HT-29 (cell line): Measurements from ENCODE around the gene TSPAN18. TPM values are rescaled to one million over a fixed set of nuclear protein-coding genes. Genes with fewer than 3 reads are reported as not detected.
A peak's percentile ranks its signal among the peaks of the same experiment; 100 is the strongest.

Experiments used
- DNase-seq: peaks from one replicate; pipeline ENCODE4 v3.0.0-alpha.2; 2015; ENCODE audit warnings: low spot score
- total RNA-seq: library from RNA; depleted of rRNA; stranded (reverse); fragments of >200 nt; shearing (Covaris generic); gene quantifications from 2 replicates; pipeline ENCODE4 v1.2.3, GENCODE V29; 2014; rRNA removed

Gene TSPAN18
- total RNA-seq = not detected in 2 replicates

- no peak for DNase-seq
These were observed at the start of gene TSPAN18 for GRCh38 chr11:44726283-44727113. Gene TSPAN18, plus strand, starts transcription at chr11:44726962. Its CDS starts 179,455 bp downstream, at chr11:44906417.

GRCh38 chr11:44680982-44681597 is 45.7 kb upstream of the TSPAN18 start:
- no peak for DNase-seq

DNA sequence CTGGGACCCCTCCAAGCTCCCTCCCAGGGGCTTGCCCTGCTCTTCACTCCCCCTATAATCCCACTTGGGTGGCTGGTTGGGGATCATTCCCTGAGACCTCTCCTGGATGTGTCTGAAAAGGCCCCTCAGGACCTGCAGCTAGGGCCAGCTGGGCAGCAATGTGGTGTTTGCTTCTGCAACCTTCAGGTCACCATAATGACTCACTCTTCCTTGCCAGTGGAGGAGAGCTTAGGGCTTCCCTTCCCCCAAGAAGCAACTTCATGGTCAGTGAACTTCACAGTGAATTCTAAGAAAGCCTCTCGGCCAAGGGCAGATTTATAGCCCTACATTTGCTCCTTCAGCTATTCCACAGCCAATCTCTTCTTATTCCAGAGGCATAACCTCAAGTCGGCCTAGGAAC is 45.1 kb upstream of the TSPAN18 start:
- peak; percentile 8 for DNase-seq

- no peak for DNase-seq
These were observed 41.9 kb upstream of the TSPAN18 start for GRCh38 chr11:44684859-44685281.

DNA sequence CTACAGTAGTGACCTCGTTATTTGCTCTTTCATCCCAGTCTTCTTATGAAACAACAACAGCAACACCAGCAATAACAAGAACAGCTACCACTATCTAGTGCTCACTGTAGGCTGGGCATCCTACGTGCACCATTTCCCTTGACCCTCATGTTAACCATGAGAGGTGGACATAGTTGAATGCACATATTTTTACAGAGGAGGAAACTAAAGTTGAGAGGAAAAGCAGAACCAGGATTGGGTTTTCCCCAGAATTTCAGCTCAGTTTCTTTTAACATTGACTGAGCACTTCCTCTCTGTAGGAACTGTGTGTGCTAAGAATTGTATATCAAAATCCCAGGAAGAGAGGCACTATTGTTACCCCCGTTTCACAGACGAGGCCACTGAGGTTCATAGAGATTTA is 39.4 kb upstream of the TSPAN18 start:
- DNase-seq = no peak

- no peak for DNase-seq
These were observed 37.5 kb upstream of the TSPAN18 start for GRCh38 chr11:44689265-44689664.

DNA sequence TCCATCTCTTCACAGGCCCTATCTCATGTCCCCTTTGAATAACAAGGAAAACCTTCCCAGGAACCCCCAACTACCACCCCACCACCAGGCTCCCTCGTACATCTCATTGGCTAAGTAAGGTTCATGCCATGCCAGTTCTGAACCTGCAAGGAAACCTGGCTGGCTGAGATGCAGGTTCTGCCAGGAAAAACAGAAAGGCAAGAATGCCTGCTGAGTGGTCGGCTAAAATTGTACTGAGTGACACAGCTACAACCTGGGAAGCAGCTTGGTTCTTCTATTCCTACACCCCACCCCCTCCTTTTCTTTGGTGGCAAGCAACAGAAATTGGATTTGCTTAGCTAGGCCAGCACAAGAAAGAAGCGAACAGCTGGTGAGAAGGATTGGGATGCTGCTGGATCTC is 36.1 kb upstream of the TSPAN18 start:
- no peak for DNase-seq

GRCh38 chr11:44692460-44692859 is 34.3 kb upstream of the TSPAN18 start:
- no peak for DNase-seq

GRCh38 chr11:44693654-44694119 is 33.1 kb upstream of the TSPAN18 start:
- no peak for DNase-seq

- no peak for DNase-seq
These were observed 32.3 kb upstream of the TSPAN18 start for GRCh38 chr11:44694443-44694842.

DNA sequence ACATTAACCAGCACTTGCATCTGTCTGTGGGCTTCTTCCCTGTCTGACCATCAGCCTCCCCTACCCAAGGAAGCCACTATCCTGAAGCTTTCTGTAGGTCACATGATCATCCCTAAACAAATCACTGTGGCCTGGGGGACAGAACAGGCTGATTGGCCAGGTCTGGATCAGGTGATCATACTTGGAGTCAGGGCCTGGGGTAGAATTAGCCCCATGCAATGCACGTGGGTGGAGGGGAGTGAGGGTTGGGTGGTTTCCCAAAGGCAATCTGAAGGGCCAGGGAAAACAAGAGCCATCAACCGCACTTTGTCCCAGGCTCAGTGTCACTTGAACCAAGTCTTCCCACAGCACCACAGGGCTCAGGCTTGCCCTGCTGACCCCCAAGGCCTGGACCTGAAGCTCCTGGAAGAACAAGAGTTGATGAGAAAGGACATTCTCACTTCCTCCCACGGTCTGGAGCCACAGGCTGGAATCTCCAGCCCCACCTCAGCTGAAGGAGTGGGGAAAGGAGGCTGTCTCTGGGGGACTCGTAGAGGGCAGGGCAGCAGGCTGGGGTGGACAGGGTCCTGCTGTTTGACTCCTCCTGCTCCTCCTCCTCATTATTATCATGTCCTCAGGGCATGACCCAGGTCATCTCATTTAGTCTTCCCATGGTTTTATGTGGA is 31.5 kb upstream of the TSPAN18 start:
- DNase-seq = no peak

GRCh38 chr11:44698252-44698912 is 28.4 kb upstream of the TSPAN18 start:
- DNase-seq = no peak

- DNase-seq = no peak
These were observed 27.0 kb upstream of the TSPAN18 start for GRCh38 chr11:44699497-44700408.

DNA sequence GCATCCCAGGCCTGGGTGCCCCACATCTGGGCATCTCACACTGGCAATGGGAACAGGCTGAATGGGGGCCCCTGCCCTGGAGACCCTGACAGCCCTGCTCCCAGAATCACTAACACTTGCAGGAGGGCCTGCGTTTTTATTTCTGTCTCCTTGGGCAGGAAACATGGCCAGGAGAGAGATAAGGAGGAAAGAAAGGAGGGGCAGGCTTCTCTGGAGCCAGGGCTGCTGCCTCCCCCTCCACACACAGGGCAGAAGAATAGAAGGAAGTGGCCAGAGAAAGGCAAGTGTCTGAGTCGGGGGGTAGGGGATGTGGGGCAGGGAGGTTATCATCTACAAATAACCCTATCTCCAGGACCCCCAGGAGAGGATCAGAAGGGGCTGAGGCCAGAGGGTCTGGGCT is 25.5 kb upstream of the TSPAN18 start:
- DNase-seq = no peak

DNA sequence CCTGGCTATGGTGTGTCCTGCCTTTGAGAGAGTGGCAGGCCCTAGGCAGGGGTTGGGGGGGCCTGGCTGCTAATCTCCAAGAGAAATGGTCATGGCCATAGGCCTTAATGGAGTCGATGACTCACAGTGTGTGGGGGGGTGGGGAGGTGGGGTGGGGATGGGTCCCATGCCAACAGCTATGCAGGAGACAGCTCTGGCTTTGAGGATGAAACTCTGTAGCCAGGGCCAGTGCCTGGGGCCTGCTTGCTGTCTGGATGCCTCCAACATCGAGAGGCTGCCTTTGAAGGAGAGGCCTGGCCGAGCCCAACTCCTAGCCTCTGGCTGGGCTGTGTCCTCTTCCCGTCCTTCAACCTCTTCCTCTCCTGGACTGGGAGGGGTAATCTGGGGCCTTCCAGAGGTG is 23.9 kb upstream of the TSPAN18 start:
- DNase-seq = no peak

DNA sequence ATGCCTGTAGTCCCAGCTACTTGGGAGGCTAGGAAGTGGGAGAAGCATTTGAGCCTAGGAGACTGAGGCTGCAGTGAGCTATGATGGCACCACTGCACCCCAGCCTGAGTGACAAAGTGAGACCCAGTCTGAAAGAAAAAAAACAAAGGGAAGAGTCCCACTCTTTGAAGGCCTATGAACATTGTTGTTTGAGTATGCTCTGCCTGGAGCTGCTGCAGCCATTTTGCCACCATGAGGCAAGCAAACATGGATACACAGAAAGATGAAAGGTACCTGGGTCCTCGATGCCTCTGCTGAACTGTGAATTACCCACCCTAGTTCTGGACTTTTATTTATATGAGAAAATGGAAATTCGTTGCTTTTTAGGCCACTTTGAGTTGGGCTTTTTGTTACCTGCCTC is 19.7 kb upstream of the TSPAN18 start:
- DNase-seq = no peak

DNA sequence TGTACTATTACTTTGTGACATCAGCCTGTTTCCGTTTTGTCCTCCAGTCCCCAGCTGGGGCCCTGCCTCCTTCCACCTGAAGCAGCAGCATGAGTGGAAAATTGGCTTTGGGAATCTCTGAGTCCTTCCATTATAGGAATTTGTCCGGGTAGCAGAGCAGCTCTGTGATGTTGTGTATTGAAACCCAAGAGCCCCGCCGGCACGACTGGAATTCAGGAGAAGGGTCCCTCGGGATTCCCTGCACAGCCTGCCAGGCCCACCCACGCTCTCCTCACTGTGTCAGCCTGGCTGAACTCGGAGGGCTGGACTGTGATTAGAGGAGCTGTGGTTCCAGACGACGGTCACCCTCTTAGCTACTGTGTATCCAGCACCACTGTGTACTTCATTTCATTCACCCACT is 18.8 kb upstream of the TSPAN18 start:
- DNase-seq = no peak

DNA sequence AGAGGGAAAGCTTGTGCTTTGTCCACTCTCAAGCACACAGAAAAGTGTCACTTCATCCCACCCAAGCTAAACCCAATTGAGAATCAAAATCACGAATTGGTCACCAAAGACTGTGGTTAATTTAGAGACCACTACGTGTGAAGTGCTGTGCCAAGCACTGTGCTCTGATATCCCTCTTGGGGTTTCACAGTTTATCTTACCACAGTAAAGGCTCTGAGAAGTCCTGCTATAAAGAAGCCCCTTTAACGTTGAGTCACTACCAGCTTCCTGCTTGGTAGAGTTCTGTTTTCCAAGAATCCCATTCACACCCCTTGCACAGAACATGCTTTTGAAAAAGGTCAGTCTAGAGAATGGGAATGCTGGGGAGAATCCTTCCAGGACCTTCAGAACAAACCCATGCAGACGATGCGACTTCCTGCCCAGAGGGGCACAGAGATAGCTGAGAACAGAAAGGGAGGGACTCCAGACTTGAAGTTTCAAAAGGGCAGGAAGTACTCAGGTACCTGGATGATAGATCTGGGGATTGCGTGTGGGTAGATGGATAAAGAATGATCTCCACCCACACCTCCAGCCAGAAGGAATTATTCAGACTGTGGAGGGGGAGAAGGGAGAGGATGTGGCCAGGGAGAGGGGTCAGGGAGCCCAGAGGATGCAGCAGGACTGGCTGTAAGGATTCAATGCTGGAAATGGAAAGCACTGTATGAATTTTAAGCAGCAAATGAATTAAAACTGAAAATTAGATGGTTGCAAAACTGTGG is 18.1 kb upstream of the TSPAN18 start:
- no peak for DNase-seq

DNA sequence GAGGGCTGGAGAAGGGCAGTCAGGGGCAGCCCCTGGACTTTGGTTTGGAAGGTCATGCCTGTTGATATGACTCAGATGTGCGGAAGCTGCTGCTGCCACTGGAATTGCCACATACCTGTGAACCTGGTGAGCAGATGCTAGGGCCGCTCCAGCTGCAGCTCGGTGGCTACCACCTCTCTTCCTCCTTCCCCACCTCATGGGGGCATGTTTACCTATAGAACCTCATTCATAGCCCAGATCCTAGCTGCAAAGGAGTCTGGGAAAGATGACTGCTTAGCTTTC is 17.5 kb upstream of the TSPAN18 start:
- peak; percentile 76 for DNase-seq

- no peak for DNase-seq
These were observed 16.8 kb upstream of the TSPAN18 start for GRCh38 chr11:44709966-44710365.
